GM06990 (cell line): Measurements from ENCODE around the gene GRIA4.
"Not testable (repeated sequence)": the region's sequence is repeated elsewhere in the genome, so short reads cannot be mapped to it uniquely, and the experiment has no call there.

Experiments used
- DNase-seq: peaks from one replicate; pipeline ENCODE4 v3.0.0-alpha.2; 2011; ENCODE audit not compliant: insufficient read length; ENCODE audit errors: extremely low read depth
- H3K27me3 ChIP-seq: replicated peaks from 2 replicates; pipeline ENCODE4 v1.6.0; 2011; ENCODE audit warnings: low read length; ENCODE audit not compliant: control insufficient read depth, insufficient read depth
- H3K36me3 ChIP-seq: 2 replicates; pipeline ENCODE4 v1.5.1; 2011; ENCODE audit warnings: low read length; ENCODE audit not compliant: control insufficient read depth, insufficient read depth
- H3K4me3 ChIP-seq: replicated peaks from 2 replicates; pipeline ENCODE4 v1.5.1; 2011; ENCODE audit warnings: low read depth, mild to moderate bottlenecking, control low read depth, low read length
- CTCF ChIP-seq: IDR thresholded peaks from 2 replicates; pipeline ENCODE4 v1.5.1; 2011; ENCODE audit warnings: low read length, control low read depth, mild to moderate bottlenecking, inconsistent platforms; ENCODE audit not compliant: insufficient read depth, poor library complexity, severe bottlenecking

Gene GRIA4

GRCh38 chr11:105767931-105768330 lies 158.1 kb downstream of the GRIA4 start:
- DNase-seq, result no peak
- no peaks in the 10 kb centered on the region for H3K36me3 ChIP-seq
- H3K4me3 ChIP-seq, result no peak overlapping the region
- TF ChIP-seq CTCF, result no peak
- no peaks in the 10 kb centered on the region for H3K27me3 ChIP-seq

GRCh38 chr11:105769627-105770026 lies 159.8 kb downstream of the GRIA4 start:
- Histone ChIP-seq H3K36me3 (no peaks in the 10 kb centered on the region), H3K4me3 (no peak overlapping the region), H3K27me3 (no peaks in the 10 kb centered on the region)
- DNase-seq, result no peak
- TF ChIP-seq CTCF, result no peak

- H3K36me3 ChIP-seq, DNase-seq, H3K27me3 ChIP-seq, H3K4me3 ChIP-seq: not testable (repeated sequence)
Measured at GRCh38 chr11:105773452-105773851, 163.6 kb downstream of the GRIA4 start.

- no peak for TF ChIP-seq CTCF
- H3K36me3 ChIP-seq, result no peaks in the 10 kb centered on the region
- no peak overlapping the region for H3K4me3 ChIP-seq
- no peak for DNase-seq
- no peaks in the 10 kb centered on the region for H3K27me3 ChIP-seq
Measured at GRCh38 chr11:105774899-105775298, 165.0 kb downstream of the GRIA4 start.

GRCh38 chr11:105780781-105781525 lies 171.1 kb downstream of the GRIA4 start:
- DNase-seq, result no peak
- Histone ChIP-seq H3K4me3 (no peak overlapping the region), H3K27me3 (no peaks in the 10 kb centered on the region), H3K36me3 (no peaks in the 10 kb centered on the region)
- no peak for TF ChIP-seq CTCF

GRCh38 chr11:105781807-105782206 lies 171.9 kb downstream of the GRIA4 start:
- no peaks in the 10 kb centered on the region for H3K27me3 ChIP-seq
- DNase-seq, result no peak
- H3K4me3 ChIP-seq, result no peak overlapping the region
- no peaks in the 10 kb centered on the region for H3K36me3 ChIP-seq
- no peak for TF ChIP-seq CTCF
